ENCODE results near the gene MRRF. TPM values are rescaled to one million over a fixed set of nuclear protein-coding genes. Genes with fewer than 3 reads are reported as not detected.

Gene MRRF
- total and polyA plus RNA-seq, 8 donors: 7.1 to 98.6 (median 26.4) TPM

DNA sequence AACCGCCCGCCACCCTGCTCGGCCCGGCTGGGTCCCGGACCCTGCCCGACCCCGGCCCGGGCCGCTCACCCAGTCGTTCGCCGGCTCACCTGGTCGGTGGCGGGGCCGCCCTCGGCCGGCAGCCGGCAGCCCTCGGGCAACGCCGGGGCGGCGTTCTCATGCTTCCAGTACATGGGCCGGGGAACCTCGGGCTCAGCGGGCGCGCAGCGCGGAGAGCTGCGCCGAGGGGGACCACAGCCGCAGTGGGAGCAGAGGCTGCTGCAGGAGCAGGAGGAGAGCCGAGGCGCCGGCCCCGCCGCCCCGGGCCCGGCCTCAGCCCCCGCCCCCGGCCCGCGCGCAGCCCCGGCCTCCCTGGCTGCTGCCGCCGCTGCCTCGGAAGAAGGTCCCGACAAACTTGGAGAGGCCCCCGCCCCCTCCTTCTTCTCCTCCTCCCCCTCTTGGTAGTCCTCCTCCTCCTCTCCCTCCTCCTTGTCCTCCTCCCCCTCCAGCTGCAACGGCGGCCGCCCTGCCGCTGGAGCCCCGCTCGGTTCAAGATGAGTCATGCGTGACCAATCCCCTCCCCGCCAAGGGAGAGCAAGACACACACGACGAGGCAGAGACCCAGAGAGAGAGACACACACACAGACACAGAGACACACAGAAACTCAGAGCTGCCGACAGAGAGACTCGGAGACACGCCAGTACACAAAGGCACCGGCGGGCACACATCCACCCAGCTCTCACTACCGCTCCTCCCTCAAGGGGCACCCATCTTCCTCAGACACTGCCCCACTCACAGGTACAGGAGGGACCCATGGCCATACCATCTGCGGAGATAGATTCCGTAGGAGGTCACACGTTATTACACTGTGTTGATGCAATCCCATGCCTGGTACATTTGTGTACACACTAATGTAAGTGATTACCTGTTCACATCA lies 35.9 kb upstream of the MRRF start, which contains the start of gene LHX6:
Gene LHX6, minus strand, starts transcription at position 390 of the 917 bp plus-strand sequence. Its CDS starts 217 bp downstream, at position 173.
- H3K27me3 ChIP-seq: peaks cover 29 to 95% (median 64%) of the 10 kb centered on the region in 3 donors
- intact Hi-C loops (cut with DNase I; ENCODE audit: low total_unique reads): no loop called here
- peak in 1 of 2 donors; percentile 53 for DNase-seq
- no peaks in the 10 kb centered on the region for H3K36me3 ChIP-seq
- 4 to 6% (median 4%) methylated on average over 26 to 70 of the region's 70 CpGs for WGBS, 5 donors
- TF ChIP-seq POLR2A (IDR thresholded peaks at IDR 0.05) (no peak), CTCF (IDR thresholded peaks at IDR 0.05) (no peak), POLR2AphosphoS5 (IDR thresholded peaks at IDR 0.05) (no peak), EP300 (IDR thresholded peaks at IDR 0.05) (no peak)
- peak within 1 kb of the TSS; percentile 37 to 59 (median 44) for H3K4me3 ChIP-seq
- H3K4me1 ChIP-seq: peaks cover 27 to 40% (median 36%) of the 10 kb centered on the region in 4 donors
- H3K9me3 ChIP-seq: no peaks in the 10 kb centered on the region
- peak within 1 kb of the TSS in 1 of 5 donors; percentile 8 for H3K27ac ChIP-seq

DNA sequence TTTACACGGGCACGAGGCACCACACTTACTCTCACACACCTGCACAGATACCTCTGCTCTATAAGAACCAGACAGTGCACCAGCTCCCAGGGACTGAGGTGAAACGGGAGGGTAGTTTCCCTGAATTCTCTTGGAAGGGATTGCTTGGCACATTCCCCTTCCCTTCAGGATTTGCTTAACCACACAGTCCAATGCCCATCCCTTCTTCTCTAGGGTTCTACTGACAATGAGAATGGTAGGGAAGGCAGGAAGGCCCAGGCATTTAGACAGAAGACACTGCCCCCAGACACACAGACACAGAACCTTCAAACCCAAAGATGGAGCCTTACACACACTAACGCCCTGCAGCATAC lies 35.2 kb upstream of the MRRF start:
- TF ChIP-seq CTCF (IDR thresholded peaks at IDR 0.05) (no peak), POLR2AphosphoS5 (IDR thresholded peaks at IDR 0.05) (no peak), EP300 (IDR thresholded peaks at IDR 0.05) (no peak), POLR2A (IDR thresholded peaks at IDR 0.05) (no peak)
- WGBS, 5 donors: 24 to 46% (median 34%) methylated on average over 4 of the region's 4 CpGs
- H3K4me1 ChIP-seq: peaks cover 27 to 40% (median 36%) of the 10 kb centered on the region in 4 donors
- H3K27me3 ChIP-seq: peaks cover 29 to 89% (median 62%) of the 10 kb centered on the region in 3 donors
- no peak overlapping the region for H3K27ac ChIP-seq
- H3K4me3 ChIP-seq: no peak overlapping the region
- no peaks in the 10 kb centered on the region for H3K9me3 ChIP-seq
- no peak for DNase-seq
- intact Hi-C loops (cut with DNase I; ENCODE audit: low total_unique reads): no loop called here
- H3K36me3 ChIP-seq: no peaks in the 10 kb centered on the region

DNA sequence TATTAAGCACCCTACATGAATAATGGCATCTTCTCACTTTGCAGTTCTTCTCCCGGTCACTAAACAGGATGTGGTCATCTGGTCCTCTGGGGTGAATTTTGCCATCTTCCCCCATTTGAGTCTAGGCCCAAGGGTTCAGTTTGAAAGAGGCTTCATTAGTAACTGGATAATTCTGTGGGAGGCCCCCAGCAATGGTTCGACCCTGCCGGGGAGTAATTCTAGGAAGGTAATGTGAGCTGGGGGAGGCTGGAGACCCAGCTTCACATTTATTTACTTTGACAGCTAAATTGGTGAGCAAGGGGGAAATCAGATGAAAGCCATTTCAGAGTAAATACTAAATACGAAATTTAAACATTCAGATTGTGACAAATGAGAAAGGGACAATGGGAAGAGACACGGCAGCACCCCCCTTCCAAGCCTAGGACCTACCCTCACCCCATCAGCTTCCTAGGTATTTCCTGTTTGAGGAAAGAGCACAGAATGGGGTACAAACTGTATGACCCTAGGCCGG lies 31.8 kb upstream of the MRRF start:
- Histone ChIP-seq H3K27me3 (peaks cover 6 to 55% (median 28%) of the 10 kb centered on the region in 3 donors), H3K4me3 (no peak overlapping the region), H3K9me3 (no peaks in the 10 kb centered on the region), H3K36me3 (no peaks in the 10 kb centered on the region), H3K27ac (no peak overlapping the region), H3K4me1 (peaks cover 12 to 15% (median 14%) of the 10 kb centered on the region in 4 donors)
- no peak for TF ChIP-seq POLR2A (IDR thresholded peaks at IDR 0.05)
- no peak for TF ChIP-seq CTCF (IDR thresholded peaks at IDR 0.05)
- TF ChIP-seq EP300 (IDR thresholded peaks at IDR 0.05): no peak
- TF ChIP-seq POLR2AphosphoS5 (IDR thresholded peaks at IDR 0.05): no peak
- intact Hi-C loops (cut with DNase I; ENCODE audit: low total_unique reads): no loop called here
- DNase-seq: no peak
- 51 to 71% (median 62%) methylated on average over 6 of the region's 6 CpGs for WGBS, 5 donors

- intact Hi-C loops (cut with DNase I; ENCODE audit: low total_unique reads): no loop called here
- 75 to 87% (median 81%) methylated on average over 7 of the region's 7 CpGs for WGBS, 5 donors
- TF ChIP-seq POLR2A (IDR thresholded peaks at IDR 0.05): no peak
- TF ChIP-seq EP300 (IDR thresholded peaks at IDR 0.05): no peak
- TF ChIP-seq CTCF (IDR thresholded peaks at IDR 0.05): no peak
- no peak for TF ChIP-seq POLR2AphosphoS5 (IDR thresholded peaks at IDR 0.05)
- Histone ChIP-seq H3K27ac (no peak overlapping the region), H3K9me3 (no peaks in the 10 kb centered on the region), H3K36me3 (peaks cover 0 to 11% (median 11%) of the 10 kb centered on the region in 4 donors), H3K4me1 (peaks cover 0 to 2% (median under 1%) of the 10 kb centered on the region in 4 donors), H3K27me3 (peaks cover 0 to 42% (median 15%) of the 10 kb centered on the region in 3 donors), H3K4me3 (no peak overlapping the region)
- DNase-seq: no peak
Measured at GRCh38 chr9:122234022-122234748, 30.5 kb upstream of the MRRF start.

Measured in stomach (tissue), 9 donors.